ENCODE data around the gene BRSK2. TPM values are rescaled to one million over a fixed set of nuclear protein-coding genes. Genes with fewer than 3 reads are reported as not detected.

The BRSK2 gene
- total RNA-seq, 1 donor from 2014 or later: 0.52 TPM

GRCh38 chr11:1401656-1402221 lies 12.0 kb downstream of the BRSK2 start:
- Histone ChIP-seq H3K27ac (replicated peaks) (no peak overlapping the region), H3K4me1 (peaks cover 2% of the 10 kb centered on the region), H3K36me3 (no peaks in the 10 kb centered on the region), H3K27me3 (ENCODE audit: low read depth) (peaks cover 90% of the 10 kb centered on the region), H3K9me3 (replicated peaks) (no peaks in the 10 kb centered on the region), H3K4me3 (no peak overlapping the region)
- TF ChIP-seq, protein P1, sequence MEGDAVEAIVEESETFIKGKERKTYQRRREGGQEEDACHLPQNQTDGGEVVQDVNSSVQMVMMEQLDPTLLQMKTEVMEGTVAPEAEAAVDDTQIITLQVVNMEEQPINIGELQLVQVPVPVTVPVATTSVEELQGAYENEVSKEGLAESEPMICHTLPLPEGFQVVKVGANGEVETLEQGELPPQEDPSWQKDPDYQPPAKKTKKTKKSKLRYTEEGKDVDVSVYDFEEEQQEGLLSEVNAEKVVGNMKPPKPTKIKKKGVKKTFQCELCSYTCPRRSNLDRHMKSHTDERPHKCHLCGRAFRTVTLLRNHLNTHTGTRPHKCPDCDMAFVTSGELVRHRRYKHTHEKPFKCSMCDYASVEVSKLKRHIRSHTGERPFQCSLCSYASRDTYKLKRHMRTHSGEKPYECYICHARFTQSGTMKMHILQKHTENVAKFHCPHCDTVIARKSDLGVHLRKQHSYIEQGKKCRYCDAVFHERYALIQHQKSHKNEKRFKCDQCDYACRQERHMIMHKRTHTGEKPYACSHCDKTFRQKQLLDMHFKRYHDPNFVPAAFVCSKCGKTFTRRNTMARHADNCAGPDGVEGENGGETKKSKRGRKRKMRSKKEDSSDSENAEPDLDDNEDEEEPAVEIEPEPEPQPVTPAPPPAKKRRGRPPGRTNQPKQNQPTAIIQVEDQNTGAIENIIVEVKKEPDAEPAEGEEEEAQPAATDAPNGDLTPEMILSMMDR (IDR thresholded peaks at IDR 0.05; ENCODE audit: borderline replicate concordance): no peak
- DNase-seq: peak; percentile 66
- intact Hi-C loops (cut with micrococcal nuclease): no loop called here

GRCh38 chr11:1402355-1403077 lies 12.8 kb downstream of the BRSK2 start:
- Histone ChIP-seq H3K27ac (replicated peaks) (no peak overlapping the region), H3K27me3 (ENCODE audit: low read depth) (peaks cover 90% of the 10 kb centered on the region), H3K4me3 (no peak overlapping the region), H3K4me1 (peaks cover 2% of the 10 kb centered on the region), H3K36me3 (no peaks in the 10 kb centered on the region), H3K9me3 (replicated peaks) (no peaks in the 10 kb centered on the region)
- intact Hi-C loops (cut with micrococcal nuclease): no loop called here
- TF ChIP-seq, protein P1 (IDR thresholded peaks at IDR 0.05; ENCODE audit: borderline replicate concordance): no peak
- DNase-seq: no peak

- TF ChIP-seq, protein P1 (IDR thresholded peaks at IDR 0.05; ENCODE audit: borderline replicate concordance): no peak
- Histone ChIP-seq H3K27me3 (ENCODE audit: low read depth) (peaks cover 90% of the 10 kb centered on the region), H3K36me3 (no peaks in the 10 kb centered on the region), H3K4me1 (peaks cover 2% of the 10 kb centered on the region), H3K9me3 (replicated peaks) (no peaks in the 10 kb centered on the region), H3K4me3 (no peak overlapping the region), H3K27ac (replicated peaks) (no peak overlapping the region)
- no peak for DNase-seq
- intact Hi-C loops (cut with micrococcal nuclease): no loop called here
These were observed 13.4 kb downstream of the BRSK2 start for GRCh38 chr11:1403078-1403620.

DNA sequence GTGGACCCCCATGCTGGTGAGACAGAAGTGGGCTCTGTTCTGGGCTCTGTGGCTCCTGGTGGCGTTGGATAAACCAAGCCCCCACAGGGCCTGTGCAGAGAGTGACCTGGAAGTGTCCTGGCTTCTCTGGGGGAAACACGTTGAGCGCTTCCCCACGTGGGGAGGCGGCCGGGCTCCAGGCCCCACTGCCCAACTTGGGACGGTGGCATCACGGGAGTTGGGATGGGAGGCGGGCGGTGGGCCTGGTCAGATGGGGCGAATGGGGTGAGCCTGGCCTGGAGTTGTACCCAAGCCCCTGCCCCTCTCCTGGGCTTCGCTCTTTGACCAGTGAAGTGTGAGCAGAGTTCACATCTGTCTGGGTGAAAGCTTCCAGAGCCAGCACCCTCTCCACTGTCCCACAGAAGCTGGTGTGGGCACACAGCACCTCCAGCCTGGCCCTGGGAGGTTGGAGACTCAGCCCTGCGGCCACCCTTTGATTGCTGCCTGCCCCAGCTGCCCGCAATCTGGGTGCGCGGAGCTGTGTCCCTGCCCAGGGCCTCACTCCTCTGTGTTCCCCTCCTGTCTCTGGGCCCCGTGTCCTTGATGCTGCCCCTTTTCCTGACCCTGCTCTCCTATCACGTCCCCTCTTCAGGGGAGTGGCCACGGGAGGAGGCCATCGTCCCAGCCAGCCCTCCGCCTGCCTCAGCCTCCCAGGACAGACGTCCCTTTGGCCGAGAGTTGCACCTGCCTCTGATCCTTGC lies 14.2 kb downstream of the BRSK2 start:
- no peak for DNase-seq
- no peaks in the 10 kb centered on the region for H3K36me3 ChIP-seq
- H3K27ac ChIP-seq (replicated peaks): no peak overlapping the region
- no peak overlapping the region for H3K4me3 ChIP-seq
- TF ChIP-seq, protein P1 (IDR thresholded peaks at IDR 0.05; ENCODE audit: borderline replicate concordance): no peak
- peaks cover 2% of the 10 kb centered on the region for H3K4me1 ChIP-seq
- H3K9me3 ChIP-seq (replicated peaks): no peaks in the 10 kb centered on the region
- intact Hi-C loops (cut with micrococcal nuclease): no loop called here
- peaks cover 87% of the 10 kb centered on the region for H3K27me3 ChIP-seq (ENCODE audit: low read depth)

- no peak overlapping the region for H3K27ac ChIP-seq (replicated peaks)
- no peaks in the 10 kb centered on the region for H3K36me3 ChIP-seq
- peaks cover 80% of the 10 kb centered on the region for H3K27me3 ChIP-seq (ENCODE audit: low read depth)
- no peak for DNase-seq
- TF ChIP-seq, protein P1 (IDR thresholded peaks at IDR 0.05; ENCODE audit: borderline replicate concordance): no peak
- peaks cover 2% of the 10 kb centered on the region for H3K4me1 ChIP-seq
- H3K9me3 ChIP-seq (replicated peaks): no peaks in the 10 kb centered on the region
- H3K4me3 ChIP-seq: no peak overlapping the region
- intact Hi-C loops (cut with micrococcal nuclease): no loop called here
These were observed 14.9 kb downstream of the BRSK2 start for GRCh38 chr11:1404461-1405185.
